ENCODE results near the gene EEFSEC.
"Not testable (repeated sequence)": the region's sequence is repeated elsewhere in the genome, so short reads cannot be mapped to it uniquely, and the experiment has no call there.

The EEFSEC gene

DNA sequence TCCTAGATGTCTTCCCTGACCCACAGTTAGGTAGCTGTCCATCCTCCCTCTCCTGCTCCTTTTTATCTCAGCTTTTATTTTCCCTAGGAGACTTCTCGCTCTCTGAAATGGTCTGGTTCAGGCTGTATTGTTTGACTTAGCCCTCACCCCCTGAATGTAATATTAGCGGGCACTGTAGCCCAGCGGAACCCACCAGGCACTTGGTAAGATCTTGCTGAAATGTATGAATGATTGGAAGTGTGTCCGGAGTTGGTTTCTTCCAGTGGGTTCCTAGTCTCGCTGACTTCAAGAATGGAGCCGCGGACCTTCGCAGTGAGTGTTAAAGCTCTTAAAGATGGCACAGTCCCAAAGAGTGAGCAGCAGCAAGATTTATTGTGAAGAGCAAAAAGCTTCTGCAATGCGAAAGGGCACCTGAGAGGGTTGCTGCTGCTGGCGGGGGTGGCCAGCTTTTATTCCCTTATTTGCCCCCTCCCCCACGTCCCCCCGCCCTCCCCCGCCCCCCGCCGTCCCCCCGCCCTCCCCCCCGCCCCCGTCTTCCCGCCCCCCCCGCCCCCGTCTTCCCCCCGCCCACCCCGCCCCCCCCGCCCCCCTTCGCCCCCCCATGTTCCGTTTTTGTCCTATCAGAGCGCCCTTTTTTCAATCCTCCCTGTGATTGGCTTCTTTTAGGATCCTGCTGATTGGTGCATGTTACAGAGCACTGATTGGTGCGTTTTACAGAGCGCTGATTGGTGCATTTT, 694 bp upstream of the EEFSEC start:
- no peak for DNase-seq

DNA sequence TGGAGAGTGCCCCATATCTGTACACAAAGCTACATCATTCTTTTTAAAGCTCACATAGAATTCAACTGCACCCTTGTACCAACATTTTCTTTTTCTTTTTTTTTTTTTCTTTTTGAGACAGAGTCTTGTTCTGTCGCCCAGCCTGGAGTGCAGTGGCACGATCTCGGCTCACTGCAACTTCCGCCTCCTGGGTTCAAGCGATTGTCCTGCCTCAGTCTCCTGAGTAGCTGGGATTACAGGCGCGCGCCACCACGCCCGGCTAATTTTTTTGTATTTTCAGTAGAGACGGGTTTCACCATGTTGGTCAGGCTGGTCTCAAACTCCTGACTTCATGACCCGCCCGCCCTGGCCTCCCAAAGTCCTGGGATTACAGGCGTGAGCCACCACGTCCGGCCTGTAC, 1.1 kb downstream of the EEFSEC start:
- not testable (repeated sequence) for DNase-seq

DNA sequence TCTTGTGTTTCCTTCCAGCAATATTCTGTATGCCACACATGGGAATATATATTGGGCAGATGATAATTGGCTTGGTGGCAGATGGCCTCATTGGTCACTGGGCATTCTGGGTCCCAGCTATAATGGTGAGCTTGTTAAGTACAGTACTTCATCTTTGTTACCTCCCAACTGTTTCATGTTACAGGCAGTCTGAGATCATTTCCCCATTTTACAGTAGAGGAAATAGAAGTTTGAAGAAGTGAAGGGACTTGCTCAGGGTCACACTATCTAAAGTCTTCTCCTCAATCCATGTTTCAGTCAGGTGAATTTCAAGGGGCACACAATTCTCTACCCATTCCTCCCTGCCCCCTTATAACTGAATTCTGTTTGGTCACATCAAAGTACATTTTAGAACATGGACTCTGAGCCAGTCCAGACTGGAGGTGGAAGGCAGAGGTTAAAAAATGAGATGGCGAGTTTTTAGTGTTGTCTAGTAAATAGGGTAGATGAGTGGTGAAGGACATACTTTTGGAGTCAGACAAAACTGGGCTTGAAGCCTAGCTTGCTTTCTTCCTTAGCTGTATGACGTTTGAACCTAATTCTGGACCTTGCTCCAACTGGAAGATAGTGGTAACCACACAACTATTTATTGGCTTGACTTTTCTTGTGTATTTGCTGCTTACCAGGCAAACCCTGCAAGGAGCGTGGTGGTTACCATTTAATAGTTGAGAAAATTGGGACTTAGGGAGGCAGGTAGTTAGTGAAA, 2.5 kb downstream of the EEFSEC start:
- DNase-seq: no peak

DNA sequence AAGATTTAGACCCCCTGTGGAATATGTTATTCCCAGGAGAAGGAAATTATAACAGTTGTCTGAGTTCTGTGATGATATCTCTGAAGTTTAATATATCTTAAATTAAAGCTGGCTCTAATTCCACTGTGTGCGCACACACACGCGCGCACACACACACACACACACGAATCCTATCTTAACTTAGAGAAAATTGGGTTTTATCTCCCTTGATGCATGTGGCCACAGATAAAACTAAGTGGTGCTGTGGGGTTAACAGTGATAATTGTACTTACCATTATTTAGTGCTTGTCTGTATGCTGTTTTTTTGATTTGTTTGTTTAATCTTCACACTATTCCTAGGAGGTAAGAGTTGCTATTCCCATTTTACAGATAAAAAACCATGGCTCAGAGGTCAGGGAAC, 7.4 kb downstream of the EEFSEC start:
- DNase-seq: no peak

DNA sequence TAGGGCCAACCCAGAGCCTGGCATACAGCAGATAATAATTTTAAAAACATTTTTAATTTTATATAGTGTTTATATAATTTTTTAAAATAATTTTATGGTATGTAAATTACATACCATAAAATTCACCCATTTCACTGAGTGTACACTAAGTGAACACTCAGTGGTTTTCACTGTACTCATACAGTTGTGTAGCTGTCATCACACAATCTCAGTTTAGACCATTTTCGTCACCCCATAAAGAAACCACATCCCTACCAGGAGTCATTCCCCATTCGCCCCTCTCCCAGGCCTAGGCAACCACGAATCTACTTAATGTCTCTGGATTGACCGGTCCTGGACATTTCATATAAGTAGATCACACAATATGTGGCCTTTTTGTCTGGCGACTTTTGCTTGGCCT, 10.2 kb downstream of the EEFSEC start:
- DNase-seq: no peak

DNA sequence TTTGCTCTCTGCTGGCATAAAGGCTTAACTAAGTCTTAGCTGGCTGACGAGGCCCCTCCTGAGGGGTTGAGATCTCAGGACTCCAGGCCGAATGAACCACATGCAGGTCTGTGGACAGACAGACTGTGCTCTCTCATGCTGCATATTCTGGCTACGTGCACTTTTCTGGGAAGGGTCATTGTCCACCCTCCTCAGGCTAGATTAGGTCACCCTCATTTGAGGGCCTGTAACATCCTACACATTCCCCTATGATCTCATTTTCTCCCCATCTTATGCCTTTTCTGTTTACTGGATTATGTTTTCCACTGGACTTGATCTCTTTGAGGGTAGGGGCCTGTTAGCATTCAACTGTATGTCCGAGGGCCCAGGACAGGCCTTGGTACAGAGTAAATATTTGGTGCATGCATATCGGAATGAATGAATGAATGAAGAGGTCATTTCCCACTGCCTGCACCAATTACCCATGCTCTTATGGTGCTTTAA, 13.7 kb downstream of the EEFSEC start:
- no peak for DNase-seq

DNA sequence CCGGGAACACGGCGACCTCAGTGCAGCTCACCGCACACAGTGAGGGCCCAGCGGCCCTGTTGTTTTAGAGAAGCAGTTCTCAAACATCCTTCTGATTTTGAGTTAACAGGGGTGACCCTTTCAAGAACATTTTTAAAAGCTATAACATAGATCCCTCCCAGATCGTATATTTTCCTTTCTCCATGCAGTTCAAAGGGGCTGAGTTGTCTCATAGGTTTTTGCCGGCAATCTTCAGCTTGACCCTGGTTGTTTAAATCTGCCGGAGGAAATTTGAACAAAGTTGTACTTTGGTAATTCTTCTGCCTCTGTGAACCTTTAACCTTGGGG, 14.3 kb downstream of the EEFSEC start:
- DNase-seq: no peak

DNA sequence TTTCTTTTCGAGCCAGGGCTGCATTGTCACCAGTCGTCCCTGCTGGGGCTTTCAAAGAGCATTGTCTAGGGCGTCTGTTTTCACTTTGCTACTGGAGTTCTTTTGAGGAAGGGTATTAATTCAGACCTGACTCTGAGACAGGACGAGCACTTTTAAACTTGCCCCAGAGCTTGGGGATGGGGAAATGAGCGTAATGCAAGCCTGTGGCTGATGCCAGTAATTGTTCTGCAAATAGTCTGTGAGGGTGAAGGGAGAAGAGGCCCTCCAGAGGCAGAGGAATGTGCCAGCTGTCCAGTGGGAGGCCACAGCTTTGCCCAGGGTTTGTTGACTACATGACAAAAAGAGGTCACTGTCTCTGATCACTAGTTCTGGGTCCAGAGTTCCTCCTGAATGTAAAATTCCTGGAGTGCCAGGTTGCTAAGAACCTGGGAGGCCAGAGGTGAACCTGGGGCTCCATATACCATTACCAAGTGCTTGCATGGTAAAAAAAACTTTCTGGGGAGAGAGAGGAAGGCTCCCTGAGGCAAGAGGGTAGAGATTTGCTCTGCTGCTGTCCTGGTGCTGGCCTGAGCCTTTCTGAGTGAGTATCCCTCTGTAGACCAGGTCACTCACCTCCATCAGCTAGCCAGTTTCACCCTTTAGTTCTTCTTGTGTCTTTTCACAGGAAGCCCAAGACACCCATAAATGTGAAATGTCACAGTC, 14.8 kb downstream of the EEFSEC start:
- no peak for DNase-seq

DNA sequence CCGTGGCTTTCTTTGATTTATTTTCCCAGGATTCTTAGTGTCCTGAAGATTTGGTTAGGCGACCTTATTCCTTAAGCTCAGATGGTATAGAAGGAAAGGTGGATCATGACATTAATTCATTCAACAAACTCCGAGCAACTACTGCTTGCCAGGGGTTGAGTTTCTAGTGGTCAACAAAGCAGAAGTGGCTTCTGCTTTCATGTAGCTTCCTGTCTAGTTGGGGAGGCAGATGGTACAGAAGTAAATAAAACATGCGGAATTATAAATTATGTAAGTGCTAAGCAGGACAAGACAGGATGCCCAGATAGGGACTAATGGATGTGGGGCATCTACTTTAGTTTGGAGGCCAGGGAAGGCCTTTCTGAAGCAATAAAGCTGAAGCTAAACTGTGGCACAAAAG, 15.6 kb downstream of the EEFSEC start:
- DNase-seq: no peak

DNA sequence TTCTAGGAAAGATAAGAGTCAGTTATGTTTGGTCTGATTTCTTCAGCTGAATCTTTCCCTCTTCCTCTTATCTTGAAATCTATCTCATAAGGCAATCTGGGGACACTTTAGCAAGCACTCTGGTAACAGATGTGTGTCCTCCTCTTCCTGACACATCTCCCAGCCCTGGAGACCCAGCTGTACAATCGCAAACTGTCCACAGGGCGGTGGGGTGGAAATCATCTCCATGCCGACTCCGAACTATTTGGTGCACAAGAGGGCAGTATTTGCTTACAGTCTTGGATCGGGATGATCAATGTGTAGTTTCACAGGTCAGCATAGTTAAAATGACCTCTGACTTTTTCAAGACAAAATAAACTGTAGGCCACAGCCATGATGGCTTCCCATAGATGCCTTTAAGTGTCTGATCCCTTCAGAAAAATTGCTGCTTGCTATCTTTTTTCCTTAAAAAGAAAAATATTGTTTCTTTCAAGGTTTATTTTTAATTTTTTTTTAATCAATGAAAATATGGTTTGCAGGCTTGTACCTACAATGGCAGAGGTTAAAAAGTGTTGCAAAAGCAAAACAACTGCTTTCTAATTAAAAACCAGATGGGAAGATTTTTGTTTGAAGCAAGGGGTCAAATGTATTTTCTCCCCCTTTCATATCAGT, 17.7 kb downstream of the EEFSEC start:
- peak; percentile 62 for DNase-seq

DNA sequence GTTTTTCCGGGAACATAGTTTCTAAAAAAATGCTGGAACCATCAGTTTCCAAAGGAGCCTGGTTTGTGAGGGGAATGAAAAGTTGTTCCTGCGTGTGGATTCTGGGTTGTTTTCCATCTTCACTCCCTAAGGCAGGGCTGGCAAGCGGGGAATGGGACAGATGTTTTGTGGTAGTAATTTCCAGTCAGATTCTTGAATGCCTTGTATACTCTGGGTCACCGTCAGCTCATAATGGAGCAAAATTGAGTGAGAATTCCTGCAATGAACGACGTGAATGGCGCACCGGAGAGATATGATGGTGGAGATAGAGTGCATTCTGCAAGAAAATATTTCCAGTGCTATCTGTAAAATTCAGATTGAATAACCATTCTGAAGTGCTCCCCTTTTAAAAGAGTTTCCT, 19.9 kb downstream of the EEFSEC start:
- no peak for DNase-seq

DNA sequence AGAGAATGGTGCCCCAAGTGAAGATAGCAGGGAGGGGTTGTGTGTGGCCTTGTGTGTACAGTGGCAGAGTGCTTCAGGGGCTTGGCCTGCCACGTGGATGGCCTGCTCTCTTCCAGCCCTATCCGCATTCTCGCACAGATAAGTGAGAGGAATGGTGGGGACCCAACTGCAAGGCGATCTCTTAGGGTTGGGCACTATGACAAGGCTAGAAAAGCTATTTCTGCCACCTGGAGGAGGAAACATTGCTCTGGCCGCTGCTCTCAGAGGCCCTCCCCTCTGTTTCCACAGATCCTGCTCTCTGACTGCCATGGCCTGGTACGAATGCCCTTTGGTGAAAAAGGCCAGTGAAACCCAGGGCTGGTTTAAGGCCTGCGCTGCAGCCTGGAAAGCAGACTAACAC, 20.6 kb downstream of the EEFSEC start:
- no peak for DNase-seq

DNA sequence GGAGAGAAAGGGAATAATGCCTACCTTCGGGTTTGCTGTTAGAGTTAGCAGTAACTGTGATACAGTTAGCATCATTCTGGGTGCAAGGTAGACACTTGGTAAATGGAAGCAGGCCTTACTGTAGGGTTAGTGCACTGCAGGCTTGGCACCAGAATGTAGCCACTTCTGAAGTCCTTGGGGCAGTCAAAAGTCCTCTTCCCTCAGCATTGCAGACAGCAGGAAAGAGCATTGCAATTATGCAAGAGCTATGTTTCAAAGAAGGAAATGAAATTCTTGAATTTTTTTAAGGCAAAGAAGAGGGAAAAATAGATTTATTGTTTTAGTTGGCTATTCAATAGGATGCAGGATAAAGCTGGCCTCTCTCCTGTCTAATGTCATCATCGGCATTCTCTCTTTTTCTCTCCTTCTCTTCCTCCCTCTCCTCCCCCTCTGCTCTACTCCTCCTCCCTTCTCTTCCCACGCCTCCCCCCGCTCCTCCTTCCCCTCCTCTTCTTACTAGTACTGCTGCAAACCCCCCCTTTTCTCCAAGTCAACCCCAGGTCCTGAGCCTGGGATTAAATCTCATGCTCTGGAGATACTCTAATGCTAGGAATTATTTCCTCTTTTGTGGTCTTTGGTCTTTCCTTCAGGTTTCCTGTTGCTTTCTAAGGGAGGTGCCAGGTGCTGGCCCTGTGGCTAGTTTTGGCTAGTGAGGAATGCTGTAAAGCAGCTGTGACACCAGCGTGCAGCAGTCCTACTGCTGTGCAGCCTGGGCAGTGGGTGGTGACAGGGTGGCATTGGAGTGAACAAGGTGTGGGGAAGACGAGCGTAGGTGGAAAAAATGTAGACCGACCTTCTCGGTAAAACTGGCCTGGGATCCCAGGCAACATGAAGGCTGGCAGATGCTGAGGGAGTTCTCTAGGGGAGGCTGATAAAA, 21.7 kb downstream of the EEFSEC start:
- DNase-seq: no peak

DNA sequence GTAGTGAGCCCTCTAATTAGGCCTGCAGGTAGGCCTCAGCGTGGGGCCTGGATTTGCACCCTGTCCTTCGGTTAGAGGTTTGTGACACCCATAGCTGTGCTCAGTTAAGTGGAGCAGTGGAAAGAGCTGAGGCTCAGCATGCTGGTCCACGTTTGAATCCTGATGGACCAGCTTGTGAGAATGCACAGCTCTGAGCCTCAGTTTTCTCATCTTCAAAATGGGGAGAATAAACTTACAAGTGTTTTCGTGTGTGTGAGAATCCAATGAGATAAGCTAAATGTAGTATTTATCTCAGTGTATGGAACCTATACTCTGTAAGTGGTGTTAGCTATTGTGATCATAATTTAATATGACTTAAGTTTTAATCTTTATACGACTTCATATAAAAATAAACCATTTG, 22.5 kb downstream of the EEFSEC start:
- no peak for DNase-seq

DNA sequence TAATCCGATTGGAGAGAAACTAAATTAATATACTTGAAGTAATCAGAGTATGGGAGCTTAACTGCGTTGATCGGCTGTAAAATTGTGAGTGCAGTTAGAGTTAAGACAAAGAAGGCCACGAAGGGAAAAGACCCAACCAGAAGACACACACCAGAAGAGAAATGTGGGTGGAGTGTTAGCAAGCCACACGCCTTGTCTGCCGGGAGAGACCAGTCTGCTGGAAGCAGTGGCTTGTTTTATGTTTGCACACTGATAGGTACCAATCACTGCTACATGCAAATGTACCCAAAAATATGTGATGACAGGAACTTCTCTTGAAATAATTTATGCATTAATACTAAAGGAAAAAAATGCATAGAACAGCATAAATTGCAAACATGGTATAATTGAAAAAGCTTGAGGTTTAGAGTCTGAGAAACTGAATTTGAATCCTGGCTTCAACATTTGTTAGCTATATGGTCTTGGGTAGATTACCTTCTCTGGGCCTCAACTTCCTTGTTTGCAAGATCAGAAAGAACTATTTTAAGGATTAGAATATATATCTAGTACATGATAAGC, 23.1 kb downstream of the EEFSEC start:
- no peak for DNase-seq

DNA sequence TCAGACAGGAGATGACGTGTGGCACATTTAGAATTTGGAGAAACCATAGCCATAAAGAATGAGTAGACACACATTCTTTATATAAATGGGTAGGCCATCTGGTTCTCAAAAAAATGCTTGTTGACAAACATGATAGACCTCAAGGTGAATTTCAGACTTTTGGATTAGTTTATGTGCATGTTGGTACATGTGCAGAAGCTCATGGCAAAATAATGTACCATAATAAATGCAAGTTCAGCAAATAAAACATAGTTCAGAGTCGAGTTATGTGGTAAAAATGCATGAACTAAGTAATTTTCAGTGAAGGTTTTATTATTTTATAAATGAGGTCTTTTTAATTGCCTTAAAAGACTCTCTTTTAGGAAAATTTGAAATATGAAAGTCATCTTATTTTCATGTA, 24.6 kb downstream of the EEFSEC start:
- no peak for DNase-seq

DNA sequence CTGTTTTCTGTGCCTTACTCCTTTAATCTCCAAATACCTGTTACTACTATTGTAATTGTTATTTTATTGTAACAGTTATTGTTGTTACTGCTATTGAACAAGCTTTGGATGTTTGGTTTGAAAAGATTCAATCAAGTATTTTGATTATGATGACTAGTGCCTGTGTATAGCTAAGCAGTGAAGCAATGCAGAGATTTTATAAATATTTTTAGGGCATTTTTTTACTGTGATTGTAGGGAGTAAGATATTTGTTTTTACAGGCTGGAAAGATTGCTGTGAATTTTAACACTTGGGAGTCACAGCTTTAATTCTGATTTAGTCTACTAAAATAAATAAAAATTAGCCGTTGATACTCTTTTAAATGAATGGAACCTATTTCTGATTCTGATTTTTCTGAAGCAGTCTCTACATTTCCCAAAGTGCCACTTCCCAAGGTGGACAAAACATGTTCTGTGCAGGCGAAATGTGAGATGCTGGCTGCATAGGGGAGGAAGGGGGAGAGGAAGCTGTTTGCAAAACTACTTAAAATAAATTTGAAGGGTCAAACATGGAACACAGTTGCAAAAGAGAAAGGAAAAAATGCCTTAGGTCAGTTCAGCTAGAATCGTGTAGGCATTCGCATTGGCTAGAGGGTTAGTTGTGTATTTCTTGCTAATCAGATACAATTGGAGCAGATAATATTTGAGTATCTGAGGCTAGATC, 25.7 kb downstream of the EEFSEC start:
- DNase-seq: no peak

DNA sequence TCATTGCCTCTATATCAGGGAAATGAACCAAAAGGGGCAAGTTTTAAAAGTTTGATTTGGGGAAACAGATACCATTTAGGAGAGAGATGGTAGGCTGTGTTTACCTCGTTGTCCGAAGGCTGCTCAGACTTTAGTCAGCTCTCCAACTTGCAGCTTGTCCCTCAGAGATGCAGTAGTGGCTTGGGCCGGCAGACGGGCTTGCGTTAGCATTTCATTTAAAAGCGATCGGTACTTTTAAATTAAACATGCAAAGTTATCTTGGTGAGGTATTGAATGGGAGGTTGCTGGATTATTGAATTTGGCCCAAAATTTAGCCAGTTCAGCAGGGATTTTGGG, 26.2 kb downstream of the EEFSEC start:
- DNase-seq: no peak

DNA sequence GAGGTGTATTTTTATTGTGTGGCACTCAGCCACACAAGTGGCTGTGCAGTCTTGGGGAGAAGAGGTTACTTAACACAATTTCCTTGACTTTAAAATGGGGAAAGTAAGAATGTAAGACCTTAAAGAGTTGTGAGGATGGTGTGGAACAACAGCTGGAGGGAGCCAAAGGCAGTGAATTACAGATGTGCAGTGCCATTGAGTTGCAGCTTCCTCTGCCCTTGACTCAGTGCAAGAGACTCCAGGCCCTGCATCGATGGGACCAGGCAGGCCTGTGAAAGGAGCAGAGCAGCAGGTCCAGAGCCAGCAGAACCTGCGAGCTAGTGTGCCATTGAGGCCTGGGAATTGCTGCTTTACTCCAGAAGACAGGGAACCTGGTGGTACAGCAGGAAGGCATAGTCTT, 27.2 kb downstream of the EEFSEC start:
- no peak for DNase-seq

DNA sequence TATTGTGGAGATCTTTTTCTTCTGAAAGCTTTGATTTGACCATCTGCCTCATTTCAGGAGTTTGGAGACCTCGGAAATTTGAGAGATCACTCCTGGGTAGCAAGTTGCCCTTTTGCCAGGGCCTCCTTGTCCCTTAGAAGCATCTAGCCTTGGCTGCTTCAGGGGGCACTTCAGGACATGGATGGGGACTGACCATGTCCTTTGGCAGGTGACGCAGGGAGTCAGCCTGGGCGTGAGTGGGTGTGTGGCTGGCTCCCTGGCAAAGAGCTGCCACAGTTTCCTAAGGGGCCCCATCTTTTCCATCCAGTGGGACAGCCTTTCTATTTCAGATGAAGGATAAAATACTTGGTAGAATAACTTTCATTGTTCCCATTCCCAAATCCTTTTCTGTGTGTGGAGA, 27.6 kb downstream of the EEFSEC start:
- no peak for DNase-seq

DNA sequence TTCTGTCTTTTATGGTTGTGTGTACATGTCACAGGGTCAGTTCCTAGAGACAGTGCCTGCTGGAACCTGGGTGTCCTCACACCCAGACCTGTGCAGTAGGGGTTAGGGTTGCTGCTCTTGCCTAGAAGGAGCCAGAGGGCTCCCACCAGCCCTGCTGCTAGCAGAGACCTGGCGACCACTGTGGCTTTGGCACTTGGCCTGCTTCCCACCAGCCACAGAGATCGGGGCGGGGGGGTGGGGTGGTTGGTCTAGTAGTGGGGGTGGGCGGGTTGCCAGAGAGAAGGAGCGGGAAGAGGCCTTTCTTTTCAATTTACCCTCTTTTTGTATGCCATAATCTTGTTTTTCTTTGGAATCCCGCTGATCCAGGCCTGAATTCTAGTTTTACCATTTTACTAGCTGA, 29.4 kb downstream of the EEFSEC start:
- no peak for DNase-seq
